GM21515 (cell line): ENCODE measurements around the gene EDIL3.
"Not testable (repeated sequence)": the region's sequence is repeated elsewhere in the genome, so short reads cannot be mapped to it uniquely, and the experiment has no call there.

Experiments used
- ATAC-seq: cut with Tn5 transposase; IDR thresholded peaks from one replicate; pipeline ENCODE4 v1.9.1; 2021; ENCODE audit not compliant: unreplicated experiment

EDIL3 gene

DNA sequence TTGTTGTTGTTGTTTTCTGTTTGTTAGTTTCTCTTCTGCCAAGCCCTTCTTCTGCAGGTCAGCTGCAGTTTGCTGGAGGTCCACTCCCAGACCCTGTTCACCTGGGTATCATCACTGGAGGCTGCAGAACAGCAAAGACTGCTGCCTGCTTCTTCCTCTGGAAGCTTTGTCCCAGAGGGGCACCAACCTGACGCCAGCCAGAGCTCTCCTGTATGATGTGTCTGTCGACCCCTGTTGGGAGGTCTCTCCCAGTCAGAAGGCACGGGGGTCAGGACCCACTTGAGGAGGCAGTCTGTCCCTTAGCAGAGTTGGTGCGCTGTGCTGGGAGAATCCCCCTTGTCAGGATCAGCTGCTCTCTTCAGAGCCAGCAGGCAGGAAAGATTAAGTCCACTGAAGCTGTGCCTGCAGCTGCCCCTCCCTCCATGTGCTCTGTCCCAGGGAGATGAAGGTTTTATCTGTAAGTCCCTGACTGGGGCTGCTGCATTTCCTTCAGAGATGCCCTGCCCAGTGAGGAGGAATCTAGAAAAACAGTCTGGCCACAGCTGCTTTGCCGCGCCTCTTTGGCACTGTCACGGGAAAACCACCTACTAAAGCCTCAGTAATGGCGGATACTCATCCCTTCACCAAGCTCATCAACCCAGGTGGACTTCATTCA, 299.2 kb downstream of the EDIL3 start:
- ATAC-seq: no peak

DNA sequence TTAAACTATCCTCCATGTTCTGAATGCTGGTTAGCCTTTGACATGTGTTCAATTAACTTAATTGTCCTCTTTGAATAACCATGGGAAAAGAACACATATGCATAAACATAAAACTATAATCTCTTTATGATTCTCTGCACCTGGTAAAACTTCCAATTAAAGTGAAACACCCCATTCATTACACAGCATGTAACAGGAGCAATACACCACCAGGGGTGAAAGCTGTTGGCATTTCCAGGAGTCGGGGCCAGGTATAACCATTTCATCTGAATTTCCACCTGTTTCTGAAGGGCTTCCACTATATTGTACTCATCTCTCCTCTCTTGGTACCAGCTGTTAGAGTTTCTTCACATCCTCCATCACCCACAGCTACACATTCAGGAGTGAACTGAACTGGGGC, 303.8 kb downstream of the EDIL3 start:
- no peak for ATAC-seq

DNA sequence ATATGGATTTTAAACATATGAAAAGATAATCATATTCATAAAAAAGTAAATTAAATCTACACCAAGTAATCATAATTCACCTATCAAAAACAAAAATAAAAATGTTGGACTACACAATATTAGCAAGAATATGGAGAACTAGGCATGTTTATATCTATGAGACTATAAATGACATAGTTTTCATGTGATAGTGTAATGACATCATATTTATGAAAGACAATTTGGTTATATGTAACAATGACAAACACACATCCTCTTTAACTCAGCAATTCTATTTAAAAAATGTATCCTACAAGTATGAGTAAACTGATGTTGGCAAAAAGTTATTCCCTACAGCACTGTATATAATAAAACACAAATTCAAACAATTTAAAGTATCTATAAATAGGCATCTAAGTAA, 312.3 kb downstream of the EDIL3 start:
- ATAC-seq: no peak

DNA sequence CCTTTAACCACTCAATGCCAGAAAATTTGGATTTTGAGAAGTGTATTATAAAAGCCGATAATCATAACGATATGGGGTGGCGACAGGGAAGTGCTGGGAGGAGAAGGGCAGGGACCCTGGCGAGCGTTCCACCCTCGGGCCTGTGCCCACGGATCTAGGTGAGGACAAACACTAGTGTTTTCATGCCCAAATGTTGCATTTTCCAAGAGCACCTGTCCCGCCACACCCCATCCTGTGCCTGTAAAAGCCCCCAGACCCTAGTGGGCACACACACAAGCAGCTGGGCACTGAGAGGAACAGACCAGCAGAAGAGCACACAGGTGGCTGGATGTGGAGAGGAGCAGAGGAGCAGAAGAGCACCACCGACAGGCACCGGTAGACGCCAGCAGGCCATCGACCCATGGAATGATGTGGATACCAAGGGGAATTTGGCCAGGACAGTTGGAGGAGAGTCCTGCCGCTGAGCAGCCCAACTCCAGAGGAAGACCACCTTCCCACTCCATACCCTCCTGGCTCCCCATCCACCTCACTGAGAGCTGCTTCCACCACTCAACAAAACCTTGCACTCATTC, 315.0 kb downstream of the EDIL3 start:
- ATAC-seq: no peak

DNA sequence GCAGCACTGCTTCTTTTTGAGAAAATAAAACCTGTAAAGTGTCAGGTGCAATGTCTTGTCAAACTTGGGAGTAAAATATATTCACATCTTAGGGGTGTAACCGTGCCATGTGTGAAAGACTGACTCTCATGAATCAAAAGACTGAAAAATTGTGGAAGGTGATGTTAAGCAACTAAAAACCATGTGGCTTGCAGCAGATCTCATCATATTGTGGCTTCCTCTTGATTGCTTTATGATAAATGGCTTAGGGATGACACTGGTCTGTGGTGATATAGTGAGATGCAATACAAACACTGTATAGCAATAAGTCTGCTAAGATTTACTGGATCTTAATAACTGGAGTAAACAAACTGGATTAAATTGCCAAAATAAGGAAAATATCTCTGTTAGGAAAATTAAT, 321.6 kb downstream of the EDIL3 start:
- ATAC-seq: no peak

DNA sequence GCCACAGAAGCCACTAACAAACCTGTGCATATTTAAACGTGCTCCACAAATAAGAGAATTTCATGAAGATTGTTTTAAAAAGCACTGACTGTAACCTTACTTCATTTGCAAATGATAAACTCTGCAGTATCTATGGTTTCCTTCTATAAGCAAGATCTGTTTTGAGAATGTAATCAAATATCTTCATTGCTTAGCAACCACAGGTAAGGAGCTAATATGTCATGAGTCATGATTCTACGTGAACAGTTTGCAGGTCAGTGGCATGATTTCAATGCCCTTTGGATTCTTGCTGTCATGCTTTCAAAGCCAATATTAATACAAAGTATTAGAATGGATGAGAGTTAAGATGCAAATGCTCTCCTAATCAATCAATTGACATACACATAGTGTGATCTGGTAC, 325.0 kb downstream of the EDIL3 start:
- ATAC-seq: no peak

DNA sequence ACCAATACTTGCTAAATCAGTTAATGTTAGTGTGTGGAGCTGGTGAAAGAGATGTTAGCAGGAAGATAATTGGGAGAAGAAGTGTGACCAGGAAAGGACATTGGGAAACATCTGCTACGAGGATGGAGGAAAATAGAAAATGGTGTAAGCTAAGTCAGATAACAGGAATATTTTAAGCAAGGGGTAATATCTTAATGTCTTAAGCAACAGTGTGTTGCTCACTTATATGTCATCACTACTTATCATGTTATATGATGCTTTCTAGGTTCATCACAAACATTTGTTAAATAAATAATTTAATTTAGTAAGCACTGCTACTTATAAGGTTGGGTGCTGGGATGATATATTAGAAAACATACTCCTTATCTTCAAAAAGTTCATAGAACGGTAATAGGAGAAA, 326.1 kb downstream of the EDIL3 start:
- ATAC-seq: no peak

DNA sequence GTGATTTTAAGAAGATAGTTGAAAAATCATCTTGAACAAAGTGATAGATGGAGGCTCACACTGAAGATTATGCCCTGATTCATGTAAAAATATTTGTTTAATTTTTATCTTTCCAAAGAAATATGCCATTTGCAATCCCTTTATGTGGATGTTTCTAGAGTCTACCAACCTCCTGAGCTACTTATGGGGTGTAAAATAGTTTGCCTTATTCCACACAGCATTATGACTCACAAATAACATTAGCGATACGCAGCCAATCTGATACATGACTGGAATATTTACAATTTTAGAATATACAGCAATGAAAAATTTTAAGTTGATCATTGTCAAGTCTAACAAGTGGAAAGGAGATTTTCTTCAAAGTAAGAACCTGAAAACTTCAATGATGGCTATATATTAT, 327.5 kb downstream of the EDIL3 start:
- no peak for ATAC-seq

DNA sequence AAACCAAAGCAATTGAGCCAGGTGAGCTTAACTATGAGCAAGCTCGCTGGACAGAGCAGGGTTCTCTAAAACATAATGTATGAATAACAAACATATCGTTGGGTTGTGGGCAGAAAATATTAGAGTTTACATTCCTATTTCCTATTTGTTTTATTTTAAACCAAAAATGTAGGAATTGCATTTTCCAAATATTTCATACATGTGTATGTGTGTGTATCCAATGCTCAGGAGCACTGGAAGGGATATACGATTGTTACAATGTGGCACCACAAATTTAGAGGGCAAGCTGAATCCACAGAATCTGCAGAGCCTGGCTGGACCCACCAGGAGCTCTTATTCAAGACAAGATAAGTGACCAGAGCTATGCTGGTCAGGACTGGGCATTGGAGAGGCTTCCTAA, 338.7 kb downstream of the EDIL3 start:
- no peak for ATAC-seq

DNA sequence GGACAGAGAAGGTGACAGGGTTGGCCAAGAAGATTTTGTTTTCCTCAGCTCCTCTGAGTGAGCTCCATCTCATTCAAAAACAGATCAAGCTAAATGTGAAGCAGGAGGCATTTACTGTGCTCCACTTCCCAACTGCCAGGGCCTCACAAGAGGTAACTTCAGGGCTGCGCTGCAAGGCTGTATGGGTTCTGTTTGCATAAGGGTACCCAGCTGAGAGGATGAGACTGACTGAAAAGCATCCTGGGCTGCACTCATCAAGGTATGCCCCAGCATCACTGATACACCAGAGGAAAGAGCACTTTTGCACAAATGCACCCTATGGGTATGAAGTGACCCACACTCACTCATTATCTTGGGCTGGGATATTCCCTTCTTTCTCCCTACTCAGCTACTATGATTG, 347.8 kb downstream of the EDIL3 start:
- no peak for ATAC-seq

DNA sequence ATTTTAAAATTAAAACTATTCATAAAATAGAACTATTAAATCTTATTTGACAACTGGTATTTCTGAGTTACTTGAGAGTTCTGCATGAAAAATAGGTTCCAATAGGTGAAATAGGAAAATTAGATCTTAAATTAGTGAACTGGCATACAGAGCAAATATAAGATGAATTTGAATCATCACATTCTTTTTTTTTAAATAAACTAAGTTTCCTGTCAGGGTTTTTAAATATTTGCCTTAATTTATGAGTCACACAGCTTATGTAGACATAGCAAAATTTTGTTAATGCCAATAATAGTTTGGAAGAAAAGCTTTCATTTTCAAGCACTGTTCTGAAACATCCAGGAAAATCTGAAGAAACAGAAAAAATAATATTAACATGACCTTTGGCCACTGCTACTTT, 352.4 kb downstream of the EDIL3 start:
- no peak for ATAC-seq

DNA sequence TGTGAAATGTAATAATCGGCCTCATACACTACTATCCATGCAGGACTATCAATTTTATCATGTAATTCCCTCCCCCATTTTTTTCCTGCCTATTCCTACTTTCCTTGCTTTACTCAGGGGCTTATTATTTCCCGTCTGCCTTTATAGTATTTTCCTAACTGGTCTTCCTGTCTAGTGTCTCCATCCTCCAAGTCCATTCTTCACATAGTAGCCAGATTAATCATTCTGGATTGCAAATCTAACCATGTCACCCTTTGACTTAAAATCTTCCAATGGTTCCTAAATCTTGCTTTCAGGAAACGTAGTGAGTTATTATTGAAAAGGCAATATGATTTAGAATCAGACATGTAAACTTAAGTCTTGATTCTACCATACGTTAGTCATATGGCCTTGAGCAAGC, 356.6 kb downstream of the EDIL3 start:
- ATAC-seq: no peak

DNA sequence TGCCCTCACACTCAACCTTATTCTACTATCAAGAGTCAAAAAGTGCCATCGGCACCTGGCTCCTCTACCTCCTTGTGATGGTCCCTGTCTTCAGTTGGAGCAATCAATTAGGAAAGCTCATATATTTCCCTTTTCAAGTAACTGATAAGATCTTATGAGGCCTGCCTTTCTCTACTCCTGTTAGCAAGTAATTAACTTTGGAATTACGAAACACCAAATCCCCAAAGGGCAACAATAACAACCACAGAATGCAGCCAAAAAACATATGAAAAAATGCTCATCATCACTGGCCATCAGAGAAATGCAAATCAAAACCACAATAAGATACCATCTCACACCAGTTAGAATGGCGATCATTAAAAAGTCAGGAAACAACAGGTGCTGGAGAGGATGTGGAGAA, 366.2 kb downstream of the EDIL3 start:
- ATAC-seq: not testable (repeated sequence)

DNA sequence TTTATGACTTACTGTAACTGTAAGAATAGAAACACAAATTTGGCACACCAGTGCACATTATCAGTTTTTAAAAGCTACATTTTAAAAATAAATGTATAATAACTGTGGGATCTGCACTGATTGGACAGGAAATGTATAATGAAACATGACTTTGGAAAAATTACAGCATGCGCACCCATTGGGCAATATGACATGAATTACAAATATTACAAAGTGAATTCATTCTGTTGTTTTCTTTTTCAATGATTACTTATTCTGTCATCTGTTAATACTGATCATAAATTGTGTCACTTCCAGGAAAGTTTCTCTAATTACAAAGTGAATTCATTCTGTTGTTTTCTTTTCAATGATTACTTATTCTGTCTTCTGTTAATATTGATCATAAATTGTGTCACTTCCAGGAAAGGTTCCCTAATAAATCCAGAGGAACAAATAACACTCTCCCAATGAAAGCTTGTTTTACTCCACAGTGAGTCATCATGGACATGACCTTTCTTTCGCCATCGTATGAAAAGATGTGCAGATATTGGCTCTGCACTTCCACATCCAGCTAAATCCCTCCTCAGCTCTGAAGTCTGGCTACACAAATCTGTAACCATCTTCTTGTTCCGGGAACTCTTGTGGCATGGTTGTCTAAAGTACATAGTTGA, 367.0 kb downstream of the EDIL3 start:
- no peak for ATAC-seq

DNA sequence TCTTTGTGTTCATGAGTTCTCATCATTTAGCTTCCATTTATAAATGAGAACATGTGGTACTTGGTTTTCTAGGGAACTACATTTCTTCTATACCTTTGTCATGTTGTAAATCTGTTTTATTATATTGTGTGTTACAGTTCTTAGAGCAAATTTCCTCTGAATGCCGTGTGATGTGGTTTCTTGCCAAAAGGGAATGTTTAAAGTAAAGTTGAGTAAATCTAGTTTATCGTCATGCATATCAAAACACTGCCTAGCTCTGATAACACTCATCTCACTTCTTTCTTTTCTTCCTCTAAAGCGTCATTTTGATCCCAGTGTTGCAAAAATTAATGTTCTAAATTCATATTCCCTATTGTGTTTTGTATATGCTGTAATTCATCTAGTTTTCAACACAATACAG, 368.6 kb downstream of the EDIL3 start:
- ATAC-seq: no peak

DNA sequence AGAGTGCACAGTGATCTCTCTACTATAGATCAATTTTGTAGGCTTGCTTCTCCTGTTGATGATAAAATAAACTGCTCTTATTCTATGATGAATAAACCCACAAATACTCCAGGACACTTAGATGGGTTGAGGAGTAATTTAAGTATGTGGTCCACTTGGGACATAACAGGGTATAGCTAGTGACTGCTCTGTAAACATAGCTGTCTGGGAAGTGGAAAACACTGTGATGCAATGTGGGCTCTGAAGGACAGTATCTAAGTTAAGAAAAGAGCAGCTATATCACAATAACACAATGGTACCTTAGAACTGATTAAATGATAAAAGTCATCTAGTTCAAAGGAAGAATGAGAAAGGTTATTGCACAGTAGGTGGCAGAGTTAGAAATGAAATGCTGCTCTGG, 369.7 kb downstream of the EDIL3 start:
- ATAC-seq: no peak

DNA sequence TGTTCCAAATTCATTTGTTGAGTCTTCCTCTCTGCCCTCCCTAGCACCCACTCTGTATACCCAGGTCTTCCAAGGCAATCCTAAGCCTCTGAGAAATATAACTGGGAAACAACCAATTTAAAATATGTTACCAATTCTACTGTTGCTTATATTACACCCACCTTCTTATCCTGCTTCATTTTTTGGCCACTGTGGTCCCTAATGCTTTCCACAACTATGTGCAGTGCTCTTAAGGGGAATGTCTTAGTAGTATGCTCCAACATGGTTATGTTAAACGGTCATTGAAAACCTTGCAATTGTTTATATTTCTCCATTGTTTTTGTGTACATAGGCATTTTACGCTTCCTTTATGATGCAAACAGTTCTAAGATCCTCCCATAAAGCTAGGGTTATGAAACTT, 390.9 kb downstream of the EDIL3 start:
- ATAC-seq: no peak

DNA sequence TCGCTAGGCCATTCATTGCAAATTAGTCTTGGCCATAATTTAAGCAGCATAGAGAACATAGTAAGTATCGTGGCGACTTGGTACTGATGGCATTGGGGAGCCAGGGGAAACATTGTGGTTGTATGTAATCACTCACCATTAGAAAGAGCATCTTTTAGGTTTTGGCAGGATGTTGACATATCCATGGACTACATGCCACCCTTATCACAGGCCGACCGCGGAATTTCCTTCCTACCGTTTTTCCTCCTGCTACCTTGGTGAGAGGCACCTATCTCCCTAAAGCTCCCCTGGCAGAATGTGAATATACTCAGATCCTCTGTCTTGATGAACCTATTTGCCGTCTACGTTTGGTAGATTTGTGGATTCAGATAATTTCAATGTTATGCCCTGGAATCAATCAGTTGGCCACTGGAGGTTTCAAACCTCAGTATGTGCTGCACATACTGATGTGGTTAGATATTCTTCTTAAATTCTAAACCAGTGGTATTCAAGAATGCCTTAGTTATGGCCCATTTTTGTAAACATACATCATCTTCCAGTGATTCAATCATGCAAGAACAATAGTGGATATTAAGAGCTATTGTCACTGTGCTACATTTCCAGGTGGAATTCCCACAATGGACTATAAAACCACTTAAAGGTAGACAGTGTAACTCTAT, 393.0 kb downstream of the EDIL3 start:
- ATAC-seq: no peak

DNA sequence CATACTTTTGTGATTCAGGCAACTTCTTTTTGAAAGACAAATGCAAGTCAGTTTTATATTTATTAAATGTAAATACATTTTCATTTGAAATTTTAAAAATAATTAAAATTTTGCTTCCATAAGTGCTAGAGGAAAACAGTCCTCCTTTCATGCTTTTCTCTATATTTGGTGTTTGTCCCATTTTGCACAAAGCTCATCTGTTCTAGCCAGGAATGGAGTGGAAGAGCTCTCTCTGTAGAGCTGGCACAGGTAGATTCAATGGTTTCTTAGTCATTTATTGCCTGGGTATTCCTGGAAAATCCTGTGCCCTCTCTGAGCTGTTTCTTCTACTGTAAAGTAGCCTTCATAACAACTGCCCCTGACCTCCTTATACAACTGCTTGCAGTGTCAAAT, 396.4 kb downstream of the EDIL3 start:
- ATAC-seq: no peak

DNA sequence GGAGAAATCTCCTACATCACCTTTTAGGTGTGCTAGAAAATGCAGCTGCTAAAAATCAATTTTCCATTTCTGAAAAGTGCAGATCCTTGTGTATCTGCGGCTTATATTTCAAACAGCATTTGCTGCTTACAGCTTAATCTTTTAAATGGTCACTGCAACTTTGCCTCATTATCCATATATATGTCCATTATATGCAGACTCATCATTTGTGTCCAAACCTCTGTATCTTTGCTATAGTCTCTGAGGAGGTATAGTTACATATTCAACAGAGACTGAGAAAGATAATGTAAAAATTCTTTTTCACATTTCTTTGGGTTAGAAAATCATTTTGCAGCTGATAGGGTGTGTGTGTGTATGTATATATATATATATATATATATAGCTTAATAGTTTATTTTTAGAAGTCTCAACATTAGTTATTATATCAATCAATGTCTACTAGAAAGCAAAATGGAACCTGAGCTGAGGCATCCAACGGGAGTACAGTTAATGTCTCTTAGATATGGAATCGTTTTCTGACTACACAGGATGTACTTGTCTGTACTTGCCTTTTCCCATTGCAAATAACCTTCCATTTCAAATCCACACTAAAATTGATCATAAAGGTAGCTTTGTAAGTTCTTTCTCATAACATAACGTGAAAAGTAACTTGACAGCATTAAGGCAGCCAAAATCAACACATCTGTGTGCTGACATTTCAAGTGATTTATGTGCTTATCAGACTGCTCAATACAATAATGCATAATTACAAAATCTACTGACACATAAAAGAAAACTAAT, 397.0 kb downstream of the EDIL3 start:
- ATAC-seq: no peak

DNA sequence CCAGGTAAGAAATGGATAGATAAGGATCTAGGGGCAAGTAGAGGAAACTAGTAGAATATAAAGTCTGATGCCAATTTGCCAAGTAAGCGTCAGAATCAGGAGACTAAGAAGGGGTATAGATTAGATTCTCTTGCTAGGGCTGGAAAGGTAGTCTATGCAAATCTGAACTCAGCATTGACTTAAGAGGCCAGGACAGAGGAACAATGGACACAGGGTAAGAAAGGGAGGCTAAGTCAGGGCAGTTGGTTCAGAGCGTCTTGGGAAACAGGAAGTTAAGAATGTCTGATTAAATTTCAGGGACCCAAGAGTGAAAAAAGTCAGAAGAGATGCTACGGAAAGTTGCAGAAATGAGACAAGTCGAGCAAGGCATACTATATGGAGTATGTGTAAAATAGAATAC, 400.8 kb downstream of the EDIL3 start:
- no peak for ATAC-seq
